ENCODE results near the gene MLC1. TPM values are rescaled to one million over a fixed set of nuclear protein-coding genes. Genes with fewer than 3 reads are reported as not detected.

MLC1 gene
- total RNA-seq, 1 donor from 2014 or later, result not detected

GRCh38 chr22:50068096-50068495, 17.1 kb downstream of the MLC1 start:
- intact Hi-C loops (cut with micrococcal nuclease), result no loop called here
- no peak overlapping the region for H3K27ac Mint-ChIP-seq

GRCh38 chr22:50067244-50067643, 18.0 kb downstream of the MLC1 start:
- no peak for DNase-seq (ENCODE audit: low spot score)
- Mint-ChIP-seq H3K36me3 (ENCODE audit: low read depth) (no peaks in the 10 kb centered on the region), H3K27ac (no peak overlapping the region), H3K4me3 (no peak overlapping the region), H3K4me1 (ENCODE audit: low read depth) (no peaks in the 10 kb centered on the region), H3K9me3 (no peaks in the 10 kb centered on the region), H3K27me3 (ENCODE audit: insufficient read depth) (no peaks in the 10 kb centered on the region)
- intact Hi-C loops (cut with micrococcal nuclease), result no loop called here

More at GRCh38 chr22:50068096-50068495, 17.1 kb downstream of the MLC1 start:
- no peak for DNase-seq (ENCODE audit: low spot score)
- no peaks in the 10 kb centered on the region for H3K9me3 Mint-ChIP-seq
- no peaks in the 10 kb centered on the region for H3K27me3 Mint-ChIP-seq (ENCODE audit: insufficient read depth)
- H3K4me1 Mint-ChIP-seq (ENCODE audit: low read depth), result no peaks in the 10 kb centered on the region
- H3K4me3 Mint-ChIP-seq, result no peak overlapping the region
- no peaks in the 10 kb centered on the region for H3K36me3 Mint-ChIP-seq (ENCODE audit: low read depth)

GRCh38 chr22:50064453-50064852, 20.8 kb downstream of the MLC1 start:
- Mint-ChIP-seq H3K9me3 (no peaks in the 10 kb centered on the region), H3K4me1 (ENCODE audit: low read depth) (no peaks in the 10 kb centered on the region), H3K27ac (no peak overlapping the region), H3K4me3 (no peak overlapping the region), H3K27me3 (ENCODE audit: insufficient read depth) (peaks cover 6% of the 10 kb centered on the region), H3K36me3 (ENCODE audit: low read depth) (no peaks in the 10 kb centered on the region)
- intact Hi-C loops (cut with micrococcal nuclease), result no loop called here
- no peak for DNase-seq (ENCODE audit: low spot score)

- DNase-seq (ENCODE audit: low spot score), result no peak
- H3K9me3 Mint-ChIP-seq, result no peaks in the 10 kb centered on the region
- H3K4me1 Mint-ChIP-seq (ENCODE audit: low read depth), result no peaks in the 10 kb centered on the region
- intact Hi-C loops (cut with micrococcal nuclease), result no loop called here
- peaks cover 10% of the 10 kb centered on the region for H3K27me3 Mint-ChIP-seq (ENCODE audit: insufficient read depth)
- H3K27ac Mint-ChIP-seq, result no peak overlapping the region
- no peaks in the 10 kb centered on the region for H3K36me3 Mint-ChIP-seq (ENCODE audit: low read depth)
- H3K4me3 Mint-ChIP-seq, result no peak overlapping the region
These were observed 21.4 kb downstream of the MLC1 start for GRCh38 chr22:50063589-50064393.

GRCh38 chr22:50062509-50063135, 22.6 kb downstream of the MLC1 start:
- no peak overlapping the region for H3K4me3 Mint-ChIP-seq
- H3K4me1 Mint-ChIP-seq (ENCODE audit: low read depth), result no peaks in the 10 kb centered on the region
- H3K36me3 Mint-ChIP-seq (ENCODE audit: low read depth), result no peaks in the 10 kb centered on the region
- H3K9me3 Mint-ChIP-seq, result no peaks in the 10 kb centered on the region
- no peak for DNase-seq (ENCODE audit: low spot score)
- peaks cover 13% of the 10 kb centered on the region for H3K27me3 Mint-ChIP-seq (ENCODE audit: insufficient read depth)
- no peak overlapping the region for H3K27ac Mint-ChIP-seq
- intact Hi-C loops (cut with micrococcal nuclease), result no loop called here

GRCh38 chr22:50061824-50062355, 23.3 kb downstream of the MLC1 start:
- intact Hi-C loops (cut with micrococcal nuclease), result no loop called here
- Mint-ChIP-seq H3K4me3 (no peak overlapping the region), H3K27me3 (ENCODE audit: insufficient read depth) (peaks cover 13% of the 10 kb centered on the region), H3K4me1 (ENCODE audit: low read depth) (no peaks in the 10 kb centered on the region), H3K27ac (no peak overlapping the region), H3K36me3 (ENCODE audit: low read depth) (no peaks in the 10 kb centered on the region), H3K9me3 (no peaks in the 10 kb centered on the region)
- no peak for DNase-seq (ENCODE audit: low spot score)

GRCh38 chr22:50061141-50061823, 23.9 kb downstream of the MLC1 start:
- Mint-ChIP-seq H3K36me3 (ENCODE audit: low read depth) (no peaks in the 10 kb centered on the region), H3K9me3 (no peaks in the 10 kb centered on the region), H3K27me3 (ENCODE audit: insufficient read depth) (peaks cover 13% of the 10 kb centered on the region), H3K4me1 (ENCODE audit: low read depth) (no peaks in the 10 kb centered on the region), H3K27ac (no peak overlapping the region), H3K4me3 (no peak overlapping the region)
- intact Hi-C loops (cut with micrococcal nuclease), result no loop called here
- no peak for DNase-seq (ENCODE audit: low spot score)

- intact Hi-C loops (cut with micrococcal nuclease), result no loop called here
- DNase-seq (ENCODE audit: low spot score), result no peak
- H3K9me3 Mint-ChIP-seq, result no peaks in the 10 kb centered on the region
- H3K36me3 Mint-ChIP-seq (ENCODE audit: low read depth), result no peaks in the 10 kb centered on the region
- peaks cover 13% of the 10 kb centered on the region for H3K27me3 Mint-ChIP-seq (ENCODE audit: insufficient read depth)
- H3K4me1 Mint-ChIP-seq (ENCODE audit: low read depth), result no peaks in the 10 kb centered on the region
- H3K4me3 Mint-ChIP-seq, result no peak overlapping the region
- no peak overlapping the region for H3K27ac Mint-ChIP-seq
These were observed 24.6 kb downstream of the MLC1 start for GRCh38 chr22:50060441-50061140.

GRCh38 chr22:50059881-50060262, 25.4 kb downstream of the MLC1 start:
- no peak overlapping the region for H3K4me3 Mint-ChIP-seq
- intact Hi-C loops (cut with micrococcal nuclease), result no loop called here
- H3K27me3 Mint-ChIP-seq (ENCODE audit: insufficient read depth), result peaks cover 13% of the 10 kb centered on the region
- no peak for DNase-seq (ENCODE audit: low spot score)
- H3K4me1 Mint-ChIP-seq (ENCODE audit: low read depth), result no peaks in the 10 kb centered on the region
- no peaks in the 10 kb centered on the region for H3K9me3 Mint-ChIP-seq
- no peaks in the 10 kb centered on the region for H3K36me3 Mint-ChIP-seq (ENCODE audit: low read depth)
- H3K27ac Mint-ChIP-seq, result no peak overlapping the region

- intact Hi-C loops (cut with micrococcal nuclease), result no loop called here
- DNase-seq (ENCODE audit: low spot score), result no peak
- Mint-ChIP-seq H3K4me1 (ENCODE audit: low read depth) (no peaks in the 10 kb centered on the region), H3K9me3 (peaks cover under 1% of the 10 kb centered on the region), H3K27me3 (ENCODE audit: insufficient read depth) (peaks cover 13% of the 10 kb centered on the region), H3K36me3 (ENCODE audit: low read depth) (no peaks in the 10 kb centered on the region), H3K4me3 (no peak overlapping the region), H3K27ac (no peak overlapping the region)
These were observed 26.0 kb downstream of the MLC1 start for GRCh38 chr22:50058906-50059880.

- Mint-ChIP-seq H3K27ac (no peak within 1 kb of the TSS), H3K4me3 (no peak within 1 kb of the TSS), H3K27me3 (ENCODE audit: insufficient read depth) (peaks cover 13% of the 10 kb centered on the region), H3K9me3 (peaks cover 9% of the 10 kb centered on the region), H3K36me3 (ENCODE audit: low read depth) (no peaks in the 10 kb centered on the region), H3K4me1 (ENCODE audit: low read depth) (no peaks in the 10 kb centered on the region)
- intact Hi-C loops (cut with micrococcal nuclease), result no loop called here
- no peak for DNase-seq (ENCODE audit: low spot score)
These were observed 26.9 kb downstream of the MLC1 start, which contains the start of gene TTLL8 for GRCh38 chr22:50058061-50058905. TTLL8 (minus strand) TSS chr22:50058298.
